GM11168 (cell line): Measurements from ENCODE around the gene CDC123.

Experiments used
- in situ Hi-C: fragments of 300-500 bp; cut with MboI; formaldehyde crosslinking; loops from one replicate; pipeline ENCODE4 v1.12.0; 2022; ENCODE audit warnings: low sequenced_read_pairs; ENCODE audit not compliant: unreplicated experiment

Gene CDC123

GRCh38 chr10:12188656-12189055 is 7.3 kb upstream of the CDC123 start:
- in situ Hi-C loops = no loop called here

- in situ Hi-C loops = no loop called here
Measured at GRCh38 chr10:12189426-12189825, 6.6 kb upstream of the CDC123 start.

- in situ Hi-C loops = no loop called here
Measured at GRCh38 chr10:12191715-12192114, 4.3 kb upstream of the CDC123 start.

- in situ Hi-C loops = no loop called here
Measured at GRCh38 chr10:12193193-12193592, 2.8 kb upstream of the CDC123 start.

- in situ Hi-C loops = no loop called here
Measured at GRCh38 chr10:12194752-12195271, 1.2 kb upstream of the CDC123 start.

- in situ Hi-C loops = no loop called here
Measured at GRCh38 chr10:12195281-12195602, 746 bp upstream of the CDC123 start.

- in situ Hi-C loops = no loop called here
Measured at GRCh38 chr10:12196531-12197211, 683 bp downstream of the CDC123 start.

GRCh38 chr10:12198156-12198555 is 2.2 kb downstream of the CDC123 start:
- in situ Hi-C loops = no loop called here

GRCh38 chr10:12200850-12201249 is 4.9 kb downstream of the CDC123 start:
- in situ Hi-C loops = no loop called here

GRCh38 chr10:12201543-12201942 is 5.6 kb downstream of the CDC123 start:
- in situ Hi-C loops = no loop called here

- in situ Hi-C loops = no loop called here
Measured at GRCh38 chr10:12202226-12202625, 6.2 kb downstream of the CDC123 start.

GRCh38 chr10:12205082-12205481 is 9.1 kb downstream of the CDC123 start:
- in situ Hi-C loops = no loop called here

- in situ Hi-C loops = no loop called here
Measured at GRCh38 chr10:12207114-12207513, 11.1 kb downstream of the CDC123 start.

- in situ Hi-C loops = no loop called here
Measured at GRCh38 chr10:12208460-12208859, 12.5 kb downstream of the CDC123 start.

- in situ Hi-C loops = no loop called here
Measured at GRCh38 chr10:12212454-12212853, 16.5 kb downstream of the CDC123 start.

GRCh38 chr10:12213621-12214020 is 17.6 kb downstream of the CDC123 start:
- in situ Hi-C loops = no loop called here

GRCh38 chr10:12214093-12214492 is 18.1 kb downstream of the CDC123 start:
- in situ Hi-C loops = no loop called here

- in situ Hi-C loops = no loop called here
Measured at GRCh38 chr10:12214763-12215218, 18.8 kb downstream of the CDC123 start.

- in situ Hi-C loops = no loop called here
Measured at GRCh38 chr10:12218991-12219390, 23.0 kb downstream of the CDC123 start.

GRCh38 chr10:12221323-12222298 is 25.6 kb downstream of the CDC123 start:
- in situ Hi-C loops = no loop called here

GRCh38 chr10:12225444-12225843 is 29.5 kb downstream of the CDC123 start:
- in situ Hi-C loops = no loop called here
